ENCODE results near the gene TBKBP1.

DNA sequence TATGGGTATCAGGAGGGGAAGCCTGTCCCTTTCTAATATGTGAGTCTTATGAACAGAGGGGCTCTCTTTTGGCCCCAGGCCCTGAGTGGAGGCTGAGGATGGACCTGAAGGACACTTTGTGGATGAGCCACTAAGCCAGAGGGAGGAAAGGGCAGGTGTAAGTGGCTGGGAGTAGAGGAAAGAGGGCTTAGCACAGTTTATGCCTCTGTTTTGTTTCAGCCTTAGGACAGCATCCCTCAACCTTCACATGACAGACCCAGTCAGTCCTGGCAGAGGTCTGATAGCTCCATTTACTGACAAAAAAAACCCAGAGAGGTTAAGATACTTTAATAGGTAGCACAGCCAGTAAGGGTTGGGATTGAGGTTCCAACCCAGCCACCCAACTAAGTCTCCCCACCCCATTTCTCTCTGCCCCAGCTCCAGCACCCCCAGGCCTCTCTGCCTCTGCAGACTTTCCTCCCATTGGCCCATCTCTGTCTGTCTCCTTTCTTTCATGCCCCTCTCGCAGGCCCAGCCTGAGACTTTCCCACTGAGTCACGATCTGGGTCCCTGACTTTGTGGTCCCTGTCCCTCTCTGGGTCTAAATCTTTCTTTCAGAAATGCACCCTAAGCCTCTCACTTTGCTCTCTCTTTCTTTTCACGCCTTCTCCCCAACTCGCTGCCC lies 34.4 kb downstream of the TBKBP1 start:
- TF ChIP-seq, protein P1, sequence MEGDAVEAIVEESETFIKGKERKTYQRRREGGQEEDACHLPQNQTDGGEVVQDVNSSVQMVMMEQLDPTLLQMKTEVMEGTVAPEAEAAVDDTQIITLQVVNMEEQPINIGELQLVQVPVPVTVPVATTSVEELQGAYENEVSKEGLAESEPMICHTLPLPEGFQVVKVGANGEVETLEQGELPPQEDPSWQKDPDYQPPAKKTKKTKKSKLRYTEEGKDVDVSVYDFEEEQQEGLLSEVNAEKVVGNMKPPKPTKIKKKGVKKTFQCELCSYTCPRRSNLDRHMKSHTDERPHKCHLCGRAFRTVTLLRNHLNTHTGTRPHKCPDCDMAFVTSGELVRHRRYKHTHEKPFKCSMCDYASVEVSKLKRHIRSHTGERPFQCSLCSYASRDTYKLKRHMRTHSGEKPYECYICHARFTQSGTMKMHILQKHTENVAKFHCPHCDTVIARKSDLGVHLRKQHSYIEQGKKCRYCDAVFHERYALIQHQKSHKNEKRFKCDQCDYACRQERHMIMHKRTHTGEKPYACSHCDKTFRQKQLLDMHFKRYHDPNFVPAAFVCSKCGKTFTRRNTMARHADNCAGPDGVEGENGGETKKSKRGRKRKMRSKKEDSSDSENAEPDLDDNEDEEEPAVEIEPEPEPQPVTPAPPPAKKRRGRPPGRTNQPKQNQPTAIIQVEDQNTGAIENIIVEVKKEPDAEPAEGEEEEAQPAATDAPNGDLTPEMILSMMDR (IDR thresholded peaks at IDR 0.05): no peak
- no peak for TF ChIP-seq POLR2A (IDR thresholded peaks at IDR 0.05)

Measured in thyroid gland (tissue), 4 donors.